ENCODE measurements around the gene NIPA2. TPM values are rescaled to one million over a fixed set of nuclear protein-coding genes. Genes with fewer than 3 reads are reported as not detected.

The NIPA2 gene
- total RNA-seq, 3 donors from 2014 or later (not counting 1 experiment from before 2014, with no cell fraction given): 37.3 to 41.3 (median 40.9) TPM

DNA sequence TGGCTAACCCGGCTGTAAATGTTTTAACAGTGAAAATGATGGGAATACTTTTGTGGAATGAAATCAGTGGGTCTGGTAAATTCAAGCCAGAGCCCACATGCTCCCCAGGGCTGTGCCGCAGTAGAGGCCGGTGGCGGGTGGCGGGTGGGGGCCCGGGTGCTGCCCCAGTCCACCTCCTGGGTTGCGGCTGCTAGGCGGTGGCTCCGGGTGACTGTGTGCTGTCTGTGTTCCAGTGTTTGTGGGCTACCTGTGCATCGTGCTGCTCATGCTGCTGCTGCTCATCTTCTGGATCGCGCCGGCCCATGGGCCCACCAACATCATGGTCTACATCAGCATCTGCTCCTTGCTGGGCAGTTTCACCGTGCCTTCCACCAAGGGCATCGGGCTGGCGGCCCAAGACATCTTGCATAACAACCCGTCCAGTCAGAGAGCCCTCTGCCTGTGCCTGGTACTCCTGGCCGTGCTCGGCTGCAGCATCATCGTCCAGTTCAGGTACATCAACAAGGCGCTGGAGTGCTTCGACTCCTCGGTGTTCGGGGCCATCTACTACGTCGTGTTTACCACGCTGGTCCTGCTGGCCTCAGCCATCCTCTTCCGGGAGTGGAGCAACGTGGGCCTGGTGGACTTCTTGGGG lies 14.9 kb upstream of the NIPA2 start:
- 97% methylated on average over 29 of the region's 29 CpGs for WGBS (ENCODE audit: insufficient coverage)
- H3K27ac Mint-ChIP-seq: no peak overlapping the region
- intact Hi-C loops (cut with micrococcal nuclease): no loop called here
- H3K27me3 Mint-ChIP-seq (ENCODE audit: low read depth in 2 of 2): no peaks in the 10 kb centered on the region
- no peaks in the 10 kb centered on the region for H3K9me3 Mint-ChIP-seq
- Histone ChIP-seq H3K36me3 (ENCODE audit: control insufficient read depth, insufficient read depth, low read length) (peaks cover 22% of the 10 kb centered on the region), H3K9me3 (ENCODE audit: control insufficient read depth, insufficient read depth, low read length) (no peaks in the 10 kb centered on the region), H3K4me3 (ENCODE audit: low read length) (no peak overlapping the region), H3K27me3 (ENCODE audit: control insufficient read depth, insufficient read depth, low read length) (no peaks in the 10 kb centered on the region), H3K4me1 (ENCODE audit: control insufficient read depth, insufficient read depth, low read length) (no peaks in the 10 kb centered on the region), H3K27ac (ENCODE audit: low read length) (no peak overlapping the region)
- TF ChIP-seq CTCF (IDR thresholded peaks at IDR 0.05): no peak
- no peaks in the 10 kb centered on the region for H3K4me1 Mint-ChIP-seq
- DNase-seq: no peak
- peaks cover 16% of the 10 kb centered on the region for H3K36me3 Mint-ChIP-seq
- no peak for ATAC-seq
- H3K4me3 Mint-ChIP-seq: no peak overlapping the region

GRCh38 chr15:22827125-22827524 lies 11.3 kb upstream of the NIPA2 start:
- Mint-ChIP-seq H3K4me1 (no peaks in the 10 kb centered on the region), H3K4me3 (no peak overlapping the region), H3K9me3 (no peaks in the 10 kb centered on the region), H3K36me3 (peaks cover 7% of the 10 kb centered on the region), H3K27me3 (ENCODE audit: low read depth in 2 of 2) (no peaks in the 10 kb centered on the region), H3K27ac (no peak overlapping the region)
- TF ChIP-seq CTCF (IDR thresholded peaks at IDR 0.05): no peak
- Histone ChIP-seq H3K9me3 (ENCODE audit: control insufficient read depth, insufficient read depth, low read length) (no peaks in the 10 kb centered on the region), H3K4me3 (ENCODE audit: low read length) (no peak overlapping the region), H3K4me1 (ENCODE audit: control insufficient read depth, insufficient read depth, low read length) (no peaks in the 10 kb centered on the region), H3K27me3 (ENCODE audit: control insufficient read depth, insufficient read depth, low read length) (no peaks in the 10 kb centered on the region), H3K36me3 (ENCODE audit: control insufficient read depth, insufficient read depth, low read length) (peaks cover 17% of the 10 kb centered on the region), H3K27ac (ENCODE audit: low read length) (no peak overlapping the region)
- ATAC-seq (no peak), DNase-seq (no peak)
- intact Hi-C loops (cut with micrococcal nuclease): no loop called here
- WGBS (ENCODE audit: insufficient coverage): no CpG with 5 or more reads among the region's 1 CpG

GRCh38 chr15:22831473-22831872 lies 7.0 kb upstream of the NIPA2 start:
- Histone ChIP-seq H3K27ac (ENCODE audit: low read length) (no peak overlapping the region), H3K36me3 (ENCODE audit: control insufficient read depth, insufficient read depth, low read length) (peaks cover 3% of the 10 kb centered on the region), H3K27me3 (ENCODE audit: control insufficient read depth, insufficient read depth, low read length) (no peaks in the 10 kb centered on the region), H3K9me3 (ENCODE audit: control insufficient read depth, insufficient read depth, low read length) (no peaks in the 10 kb centered on the region), H3K4me1 (ENCODE audit: control insufficient read depth, insufficient read depth, low read length) (no peaks in the 10 kb centered on the region), H3K4me3 (ENCODE audit: low read length) (no peak overlapping the region)
- DNase-seq: no peak
- no peak for ATAC-seq
- whole genome bisulfite sequencing (ENCODE audit: insufficient coverage): no CpG with 5 or more reads among the region's 1 CpG
- no peaks in the 10 kb centered on the region for H3K4me1 Mint-ChIP-seq
- intact Hi-C loops (cut with micrococcal nuclease): no loop called here
- H3K36me3 Mint-ChIP-seq: no peaks in the 10 kb centered on the region
- no peak overlapping the region for H3K27ac Mint-ChIP-seq
- no peaks in the 10 kb centered on the region for H3K27me3 Mint-ChIP-seq (ENCODE audit: low read depth in 2 of 2)
- no peaks in the 10 kb centered on the region for H3K9me3 Mint-ChIP-seq
- no peak overlapping the region for H3K4me3 Mint-ChIP-seq
- no peak for TF ChIP-seq CTCF (IDR thresholded peaks at IDR 0.05)
